MCF 10A (cell line): ENCODE results near the gene CDK14. TPM values are rescaled to one million over a fixed set of nuclear protein-coding genes. Genes with fewer than 3 reads are reported as not detected.

Experiments used
- BruUV-seq: library from RNA; stranded (reverse); fragments of 400-500 nt; replicated peaks from 2 replicates; lab custom pipeline; 2021; lab: Mats Ljungman, UMichigan
- CTCF ChIA-PET: fragments of 300-600 bp; sonication (Branson Sonifier 250); formaldehyde crosslinking; extraction: SDS; loops from one replicate; lab custom pipeline; 2021; ENCODE audit warnings: antibody characterized with exemption, inconsistent platforms; lab: Yijun Ruan, JAX
- POLR2A ChIA-PET: fragments of 300-600, 350-650 bp; sonication (Branson Sonifier 250); formaldehyde crosslinking; extraction: SDS; loops from one replicate; lab custom pipeline; 2020; ENCODE audit warnings: antibody characterized with exemption, inconsistent platforms; lab: Yijun Ruan, JAX
- DNase-seq: peaks from one replicate; pipeline ENCODE4 v3.0.0-alpha.2; 2018; ENCODE audit not compliant: unreplicated experiment
- H3K27ac Mint-ChIP-seq: one replicate; pipeline ENCODE4 v1.8.0; 2022; ENCODE audit warnings: mild to moderate bottlenecking, low read depth, mixed read lengths; ENCODE audit not compliant: unreplicated experiment
- H3K27me3 Mint-ChIP-seq: one replicate; pipeline ENCODE4 v1.8.0; 2022; ENCODE audit warnings: mixed read lengths; ENCODE audit not compliant: insufficient read depth, unreplicated experiment
- H3K36me3 Mint-ChIP-seq: one replicate; pipeline ENCODE4 v1.8.0; 2022; ENCODE audit warnings: mild to moderate bottlenecking, moderate library complexity, mixed read lengths; ENCODE audit not compliant: insufficient read depth, unreplicated experiment
- H3K4me1 Mint-ChIP-seq: one replicate; pipeline ENCODE4 v1.8.0; 2022; ENCODE audit warnings: mixed read lengths; ENCODE audit not compliant: insufficient read depth, unreplicated experiment
- H3K4me3 Mint-ChIP-seq: one replicate; pipeline ENCODE4 v1.8.0; 2022; ENCODE audit warnings: mild to moderate bottlenecking, moderate library complexity, mixed read lengths; ENCODE audit not compliant: unreplicated experiment
- H3K9me3 Mint-ChIP-seq: one replicate; pipeline ENCODE4 v1.8.0; 2022; ENCODE audit warnings: mixed read lengths; ENCODE audit not compliant: unreplicated experiment
- CTCF ChIP-seq: fragments of 200-600 bp; IDR thresholded peaks from one replicate; pipeline ENCODE4 v1.8.0; 2022; ENCODE audit warnings: antibody characterized with exemption, mild to moderate bottlenecking; ENCODE audit not compliant: unreplicated experiment
- intact Hi-C: fragments of 100-400 bp; cut with micrococcal nuclease; formaldehyde crosslinking; loops from 2 replicates; pipeline ENCODE4 v1.14.1; 2022
- total RNA-seq: library from RNA; stranded (reverse); gene quantifications from 2 replicates; pipeline ENCODE4 v1.2.3, GENCODE V29; 2022

CDK14 gene
- total RNA-seq, 1 experiment from 2014 or later, result 32.0 TPM

GRCh38 chr7:91005024-91005423 lies 408.9 kb downstream of the CDK14 start:
- Mint-ChIP-seq H3K9me3 (no peaks in the 10 kb centered on the region), H3K27ac (no peak overlapping the region), H3K27me3 (no peaks in the 10 kb centered on the region), H3K4me1 (no peaks in the 10 kb centered on the region), H3K36me3 (peaks cover 1% of the 10 kb centered on the region), H3K4me3 (no peak overlapping the region)
- DNase-seq, result no peak
- CTCF ChIA-PET, result no interaction called here
- intact Hi-C loops, result no loop called here
- BruUV-seq, result no TSS peak
- no peak for TF ChIP-seq CTCF
- POLR2A ChIA-PET, result interaction anchor here (0.5 kb wide), 1 partner anchor 25 kb away, joined by 3 read pairs; no protein-coding TSS in a partner anchor

- Mint-ChIP-seq H3K27ac (no peak overlapping the region), H3K9me3 (no peaks in the 10 kb centered on the region), H3K4me3 (no peak overlapping the region), H3K4me1 (no peaks in the 10 kb centered on the region), H3K36me3 (peaks cover 5% of the 10 kb centered on the region), H3K27me3 (no peaks in the 10 kb centered on the region)
- ChIA-PET CTCF (no interaction called here), POLR2A (interaction anchor here (0.5 kb wide), 1 partner anchor 26 kb away, joined by 3 read pairs; no protein-coding TSS in a partner anchor)
- BruUV-seq, result no TSS peak
- TF ChIP-seq CTCF, result no peak
- no peak for DNase-seq
- intact Hi-C loops, result no loop called here
Measured at GRCh38 chr7:91005841-91006240, 409.7 kb downstream of the CDK14 start.

- H3K36me3 Mint-ChIP-seq, result peaks cover 5% of the 10 kb centered on the region
Measured at GRCh38 chr7:91007371-91007770, 411.2 kb downstream of the CDK14 start.

GRCh38 chr7:91013078-91013477 lies 417.0 kb downstream of the CDK14 start:
- Mint-ChIP-seq H3K27ac (no peak overlapping the region), H3K36me3 (peaks cover 5% of the 10 kb centered on the region), H3K27me3 (no peaks in the 10 kb centered on the region), H3K9me3 (peaks cover under 1% of the 10 kb centered on the region), H3K4me3 (no peak overlapping the region), H3K4me1 (no peaks in the 10 kb centered on the region)
- ChIA-PET CTCF (no interaction called here), POLR2A (no interaction called here)
- no peak for TF ChIP-seq CTCF
- BruUV-seq, result no TSS peak
- no peak for DNase-seq
- intact Hi-C loops, result no loop called here

More at GRCh38 chr7:91007371-91007770, 411.2 kb downstream of the CDK14 start:
- Mint-ChIP-seq H3K27ac (no peak overlapping the region), H3K9me3 (no peaks in the 10 kb centered on the region), H3K4me1 (no peaks in the 10 kb centered on the region), H3K27me3 (no peaks in the 10 kb centered on the region), H3K4me3 (no peak overlapping the region)
- intact Hi-C loops, result no loop called here
- no peak for DNase-seq
- no TSS peak for BruUV-seq
- no peak for TF ChIP-seq CTCF
- ChIA-PET POLR2A (no interaction called here), CTCF (interaction anchor here (0.7 kb wide), 1 partner anchor 16 kb away, joined by 3 read pairs; no protein-coding TSS in a partner anchor)
